ENCODE data around the gene GLRX2. TPM values are rescaled to one million over a fixed set of nuclear protein-coding genes. Genes with fewer than 3 reads are reported as not detected.
"Not testable (repeated sequence)": the region's sequence is repeated elsewhere in the genome, so short reads cannot be mapped to it uniquely, and the experiment has no call there.

Gene GLRX2
- total RNA-seq, 1 donor from 2014 or later: 24.3 TPM

GRCh38 chr1:193068013-193068412 is 37.2 kb downstream of the GLRX2 start:
- intact Hi-C loops (cut with micrococcal nuclease): no loop called here

GRCh38 chr1:193066606-193067005 is 38.6 kb downstream of the GLRX2 start:
- intact Hi-C loops (cut with micrococcal nuclease): no loop called here

GRCh38 chr1:193065954-193066353 is 39.3 kb downstream of the GLRX2 start:
- intact Hi-C loops (cut with micrococcal nuclease): no loop called here

GRCh38 chr1:193062698-193063463 is 42.3 kb downstream of the GLRX2 start:
- intact Hi-C loops (cut with micrococcal nuclease): no loop called here

- intact Hi-C loops (cut with micrococcal nuclease): loop anchor here (1.0 kb wide), 1 partner anchor 9 kb away; no protein-coding TSS in a partner anchor
These were observed 44.3 kb downstream of the GLRX2 start for GRCh38 chr1:193060938-193061337.

GRCh38 chr1:193060406-193060805 is 44.8 kb downstream of the GLRX2 start:
- intact Hi-C loops (cut with micrococcal nuclease): no loop called here

GRCh38 chr1:193060115-193060403 is 45.2 kb downstream of the GLRX2 start:
- intact Hi-C loops (cut with micrococcal nuclease): no loop called here

GRCh38 chr1:193059282-193060114 is 45.7 kb downstream of the GLRX2 start, which contains the start of the genes RO60 and UCHL5:
Gene RO60 (plus strand): TSS chr1:193059612. CDS start chr1:193069055, 9,443 bp downstream.
Gene UCHL5 (minus strand): TSS chr1:193059360. CDS start chr1:193059260, 100 bp downstream.
- intact Hi-C loops (cut with micrococcal nuclease): loop anchor here (1.0 to 10.0 kb wide), 6 partner anchors 46 to 543 kb away; partner anchors contain the start of genes CDC73, GLRX2 and RGS1

- intact Hi-C loops (cut with micrococcal nuclease): loop anchor here (1.0 to 10.0 kb wide), 6 partner anchors 47 to 542 kb away; partner anchors contain the start of genes CDC73, GLRX2 and RGS1
These were observed 46.5 kb downstream of the GLRX2 start for GRCh38 chr1:193058529-193059281.

- intact Hi-C loops (cut with micrococcal nuclease): loop anchor here (10.0 kb wide), 1 partner anchor 481 kb away; no protein-coding TSS in a partner anchor
These were observed 51.0 kb downstream of the GLRX2 start for GRCh38 chr1:193054169-193054675.

GRCh38 chr1:193048913-193049312 is 56.3 kb downstream of the GLRX2 start:
- intact Hi-C loops (cut with micrococcal nuclease): not testable (repeated sequence)

Other genes with a start within 250 kb of the GLRX2 start
- 60.1 TPM in 2 replicates for gene UCHL5, start 46.1 kb downstream of the GLRX2 start, total RNA-seq
- 53.0 and 54.7 TPM in 2 replicates for gene RO60, start 45.8 kb downstream of the GLRX2 start, total RNA-seq
- 54.2 TPM in 2 replicates for gene CDC73, start 16.6 kb upstream of the GLRX2 start, total RNA-seq
- 0.50 and 0.80 TPM in 2 replicates for gene B3GALT2, start 81.2 kb upstream of the GLRX2 start, total RNA-seq